Calu3 (cell line): Measurements from ENCODE around the gene GNB2. TPM values are rescaled to one million over a fixed set of nuclear protein-coding genes. Genes with fewer than 3 reads are reported as not detected.

Experiments
- BruUV-seq: library from RNA; stranded (reverse); fragments of 400-500 nt; replicated peaks from 2 replicates; lab custom pipeline; 2021; lab: Mats Ljungman, UMichigan
- CTCF ChIA-PET: fragments of 300-600 bp; sonication (Branson Sonifier 250); formaldehyde crosslinking; loops from one replicate; lab custom pipeline; 2022; ENCODE audit warnings: antibody characterized with exemption; lab: Charles Lee
- DNase-seq: peaks from one replicate; pipeline ENCODE4 v3.0.0; 2022
- H3K27ac Mint-ChIP-seq: one replicate; pipeline ENCODE4 v1.8.0; 2022; ENCODE audit warnings: mixed read lengths; ENCODE audit not compliant: unreplicated experiment
- H3K27me3 Mint-ChIP-seq: one replicate; pipeline ENCODE4 v1.8.0; 2022; ENCODE audit warnings: mixed read lengths; ENCODE audit not compliant: unreplicated experiment
- H3K36me3 Mint-ChIP-seq: one replicate; pipeline ENCODE4 v1.8.0; 2022; ENCODE audit warnings: mild to moderate bottlenecking, moderate library complexity, mixed read lengths; ENCODE audit not compliant: insufficient read depth, unreplicated experiment
- H3K4me1 Mint-ChIP-seq: one replicate; pipeline ENCODE4 v1.8.0; 2022; ENCODE audit warnings: mild to moderate bottlenecking, low read depth, mixed read lengths; ENCODE audit not compliant: unreplicated experiment
- H3K4me3 Mint-ChIP-seq: one replicate; pipeline ENCODE4 v1.8.0; 2022; ENCODE audit warnings: mild to moderate bottlenecking, low read depth, moderate library complexity, mixed read lengths; ENCODE audit not compliant: unreplicated experiment
- H3K9me3 Mint-ChIP-seq: one replicate; pipeline ENCODE4 v1.8.0; 2022; ENCODE audit warnings: low read depth, mixed read lengths; ENCODE audit not compliant: unreplicated experiment
- intact Hi-C: fragments of 100-400 bp; cut with micrococcal nuclease; formaldehyde crosslinking; loops from one replicate; pipeline ENCODE4 v1.10.0; 2022; ENCODE audit not compliant: unreplicated experiment
- total RNA-seq: library from RNA; stranded (reverse); gene quantifications from 2 replicates; pipeline ENCODE4 v1.2.3, GENCODE V29; 2022
- TF ChIP-seq, protein P1 (sequence below): fragments of 200-600 bp; IDR thresholded peaks from one replicate; pipeline ENCODE4 v1.8.0; 2022; ENCODE audit warnings: antibody characterized with exemption; ENCODE audit not compliant: unreplicated experiment

Gene GNB2
- total RNA-seq, 1 experiment from 2014 or later: 134 TPM

DNA sequence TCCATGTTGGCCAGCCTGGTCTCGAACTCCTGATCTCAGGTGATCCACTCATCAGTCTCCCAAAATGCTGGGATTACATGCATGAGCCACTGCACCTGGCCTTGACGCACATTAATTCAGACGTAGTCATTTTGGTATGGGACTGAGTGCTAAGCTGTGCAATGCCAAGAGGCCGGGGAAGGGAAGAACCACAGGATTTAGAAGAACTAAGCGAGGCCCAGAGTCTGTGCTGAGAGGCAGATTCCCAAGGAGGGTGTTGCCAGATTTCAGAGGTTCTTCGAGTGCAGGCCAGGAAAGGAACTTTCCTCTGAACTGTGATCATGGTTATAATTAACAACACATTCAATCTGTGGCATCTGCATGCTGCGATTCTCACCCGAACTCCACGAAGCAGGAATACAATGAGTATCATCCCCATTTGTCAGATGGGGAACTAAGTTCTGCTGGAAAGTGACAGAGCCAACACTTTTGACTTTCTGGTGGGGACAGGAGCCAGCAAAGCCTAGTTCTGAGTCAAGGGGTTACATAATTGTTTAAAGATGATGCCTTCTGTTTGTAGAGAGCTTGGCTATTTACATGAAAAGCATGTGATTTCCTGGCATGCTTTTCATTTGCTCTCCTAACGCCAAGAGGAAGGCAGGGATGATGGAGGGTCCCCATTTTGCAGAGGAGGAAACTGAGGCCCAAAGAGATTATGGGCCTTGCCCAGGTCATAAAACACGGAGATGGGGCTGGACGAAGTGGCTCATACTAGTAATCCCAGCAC is 53.6 kb downstream of the GNB2 start:
- BruUV-seq: no TSS peak
- H3K4me3 Mint-ChIP-seq: no peak overlapping the region
- intact Hi-C loops: no loop called here
- TF ChIP-seq, protein P1, sequence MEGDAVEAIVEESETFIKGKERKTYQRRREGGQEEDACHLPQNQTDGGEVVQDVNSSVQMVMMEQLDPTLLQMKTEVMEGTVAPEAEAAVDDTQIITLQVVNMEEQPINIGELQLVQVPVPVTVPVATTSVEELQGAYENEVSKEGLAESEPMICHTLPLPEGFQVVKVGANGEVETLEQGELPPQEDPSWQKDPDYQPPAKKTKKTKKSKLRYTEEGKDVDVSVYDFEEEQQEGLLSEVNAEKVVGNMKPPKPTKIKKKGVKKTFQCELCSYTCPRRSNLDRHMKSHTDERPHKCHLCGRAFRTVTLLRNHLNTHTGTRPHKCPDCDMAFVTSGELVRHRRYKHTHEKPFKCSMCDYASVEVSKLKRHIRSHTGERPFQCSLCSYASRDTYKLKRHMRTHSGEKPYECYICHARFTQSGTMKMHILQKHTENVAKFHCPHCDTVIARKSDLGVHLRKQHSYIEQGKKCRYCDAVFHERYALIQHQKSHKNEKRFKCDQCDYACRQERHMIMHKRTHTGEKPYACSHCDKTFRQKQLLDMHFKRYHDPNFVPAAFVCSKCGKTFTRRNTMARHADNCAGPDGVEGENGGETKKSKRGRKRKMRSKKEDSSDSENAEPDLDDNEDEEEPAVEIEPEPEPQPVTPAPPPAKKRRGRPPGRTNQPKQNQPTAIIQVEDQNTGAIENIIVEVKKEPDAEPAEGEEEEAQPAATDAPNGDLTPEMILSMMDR: no peak
- no peaks in the 10 kb centered on the region for H3K36me3 Mint-ChIP-seq
- no peaks in the 10 kb centered on the region for H3K4me1 Mint-ChIP-seq
- peaks cover 31% of the 10 kb centered on the region for H3K27me3 Mint-ChIP-seq
- H3K9me3 Mint-ChIP-seq: no peaks in the 10 kb centered on the region
- H3K27ac Mint-ChIP-seq: no peak overlapping the region
- CTCF ChIA-PET: interaction anchor here (0.6 kb wide), 1 partner anchor 148 kb away, joined by 3 read pairs; no protein-coding TSS in a partner anchor
- no peak for DNase-seq

DNA sequence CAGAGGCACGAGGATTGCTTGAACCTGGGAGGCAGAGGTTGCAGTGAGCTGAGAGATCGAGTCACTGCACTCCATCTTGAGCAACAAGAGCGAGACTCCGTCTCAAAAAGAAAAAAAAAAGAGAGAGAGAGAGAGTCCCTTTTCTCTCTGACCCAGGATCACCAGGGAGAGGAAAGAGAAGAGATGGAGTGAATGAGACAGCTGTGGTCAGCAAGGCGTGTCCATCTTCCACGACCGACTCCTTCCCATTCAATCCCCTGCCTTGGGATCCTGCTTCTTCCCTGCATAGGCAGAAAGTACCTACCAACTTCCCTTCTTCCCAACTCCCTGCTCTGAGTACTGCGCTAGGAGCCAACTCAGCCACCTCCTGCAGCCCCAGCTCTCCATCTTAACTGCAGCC is 54.7 kb downstream of the GNB2 start:
- Mint-ChIP-seq H3K27me3 (peaks cover 22% of the 10 kb centered on the region), H3K9me3 (no peaks in the 10 kb centered on the region), H3K36me3 (no peaks in the 10 kb centered on the region), H3K4me1 (no peaks in the 10 kb centered on the region), H3K4me3 (no peak overlapping the region), H3K27ac (no peak overlapping the region)
- CTCF ChIA-PET: no interaction called here
- DNase-seq: no peak
- intact Hi-C loops: no loop called here
- TF ChIP-seq, protein P1: no peak
- BruUV-seq: no TSS peak

Other genes with a start within 250 kb of the GNB2 start
- gene ZCWPW1, start 245.0 kb upstream of the GNB2 start, total RNA-seq: 4.1 and 4.3 TPM in 2 replicates
- gene MEPCE, start 243.9 kb upstream of the GNB2 start, total RNA-seq: 26.1 and 30.6 TPM in 2 replicates
- 23.5 and 29.1 TPM in 2 replicates for gene PPP1R35, start 237.2 kb upstream of the GNB2 start, total RNA-seq
- gene SPACDR, start 209.5 kb upstream of the GNB2 start, total RNA-seq: 4.5 and 9.1 TPM in 2 replicates
- gene TSC22D4, start 194.5 kb upstream of the GNB2 start, total RNA-seq: 24.4 and 27.3 TPM in 2 replicates
- gene NYAP1, start 189.8 kb upstream of the GNB2 start, total RNA-seq: 0.38 and 0.39 TPM in 2 replicates
- 45.6 and 63.1 TPM in 2 replicates for gene AGFG2, start 134.5 kb upstream of the GNB2 start, total RNA-seq
- 3.1 and 3.2 TPM in 2 replicates for gene SAP25, start 99.8 kb upstream of the GNB2 start, total RNA-seq
- 29.0 and 34.6 TPM in 2 replicates for gene LRCH4, start 87.6 kb upstream of the GNB2 start, total RNA-seq
- gene FBXO24, start 87.4 kb upstream of the GNB2 start, total RNA-seq: 0.29 and 0.66 TPM in 2 replicates
- 4.4 and 6.1 TPM in 2 replicates for gene PCOLCE, start 71.4 kb upstream of the GNB2 start, total RNA-seq
- gene MOSPD3, start 61.2 kb upstream of the GNB2 start, total RNA-seq: 11.7 and 14.6 TPM in 2 replicates
- gene TFR2, start 32.2 kb upstream of the GNB2 start, total RNA-seq: 0.90 and 1.5 TPM in 2 replicates
- gene ACTL6B, start 17.3 kb upstream of the GNB2 start, total RNA-seq: not detected in 2 replicates
- 29.5 and 30.8 TPM in 2 replicates for gene GIGYF1, start 20.5 kb downstream of the GNB2 start, total RNA-seq
- 28.2 and 31.9 TPM in 2 replicates for gene POP7, start 32.4 kb downstream of the GNB2 start, total RNA-seq
- not detected in 2 replicates for gene EPO, start 46.7 kb downstream of the GNB2 start, total RNA-seq
- not detected in 2 replicates for gene ZAN, start 59.9 kb downstream of the GNB2 start, total RNA-seq
- 63.7 and 72.4 TPM in 2 replicates for gene EPHB4, start 153.8 kb downstream of the GNB2 start, total RNA-seq
- 29.9 and 36.6 TPM in 2 replicates for gene SLC12A9, start 179.0 kb downstream of the GNB2 start, total RNA-seq
- 50.0 and 63.5 TPM in 2 replicates for gene TRIP6, start 193.6 kb downstream of the GNB2 start, total RNA-seq
- gene SRRT, start 201.4 kb downstream of the GNB2 start, total RNA-seq: 151 and 157 TPM in 2 replicates
- 3.3 and 4.2 TPM in 2 replicates for gene UFSP1, start 216.0 kb downstream of the GNB2 start, total RNA-seq
- gene ACHE, start 222.1 kb downstream of the GNB2 start, total RNA-seq: 3.2 and 11.3 TPM in 2 replicates